Measurements from ENCODE around the gene SCTR.

The SCTR gene

DNA sequence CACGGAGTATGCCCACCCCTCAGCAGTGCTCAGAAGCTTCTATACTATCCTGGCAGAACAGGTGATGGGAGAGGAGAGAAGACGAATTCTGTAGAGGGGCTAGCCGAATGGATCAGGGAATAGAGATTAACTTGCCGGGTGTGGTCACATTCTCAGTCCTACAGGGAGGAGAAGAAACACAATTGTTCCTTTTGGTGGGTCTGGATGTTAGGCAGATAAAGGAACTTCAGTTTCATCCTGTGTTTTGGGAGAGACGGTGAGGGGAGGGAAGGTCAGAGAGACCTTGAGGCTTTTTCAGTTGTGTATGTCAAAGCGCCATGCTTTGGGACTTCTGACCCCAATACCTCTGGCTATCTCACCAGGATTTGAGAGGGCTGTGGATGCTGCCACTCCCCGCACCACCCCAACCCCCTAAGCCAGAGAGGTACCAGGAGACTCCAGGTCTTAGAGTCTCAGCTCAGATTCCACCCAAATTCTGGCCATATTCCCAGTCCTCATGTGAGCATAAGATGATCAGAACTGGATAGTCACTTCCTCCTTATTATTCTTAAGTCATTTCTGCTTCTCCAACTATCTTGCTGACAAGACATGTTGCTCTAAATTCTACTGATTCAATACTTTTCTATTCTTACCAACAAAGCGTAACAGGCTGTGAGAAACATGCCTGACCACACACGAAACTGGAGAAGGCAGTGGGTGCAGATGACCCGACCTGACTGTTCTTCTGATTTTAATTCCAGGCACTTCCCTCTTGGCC lies 94.9 kb downstream of the SCTR start:
- no peak for DNase-seq (ENCODE audit: low read depth)

DNA sequence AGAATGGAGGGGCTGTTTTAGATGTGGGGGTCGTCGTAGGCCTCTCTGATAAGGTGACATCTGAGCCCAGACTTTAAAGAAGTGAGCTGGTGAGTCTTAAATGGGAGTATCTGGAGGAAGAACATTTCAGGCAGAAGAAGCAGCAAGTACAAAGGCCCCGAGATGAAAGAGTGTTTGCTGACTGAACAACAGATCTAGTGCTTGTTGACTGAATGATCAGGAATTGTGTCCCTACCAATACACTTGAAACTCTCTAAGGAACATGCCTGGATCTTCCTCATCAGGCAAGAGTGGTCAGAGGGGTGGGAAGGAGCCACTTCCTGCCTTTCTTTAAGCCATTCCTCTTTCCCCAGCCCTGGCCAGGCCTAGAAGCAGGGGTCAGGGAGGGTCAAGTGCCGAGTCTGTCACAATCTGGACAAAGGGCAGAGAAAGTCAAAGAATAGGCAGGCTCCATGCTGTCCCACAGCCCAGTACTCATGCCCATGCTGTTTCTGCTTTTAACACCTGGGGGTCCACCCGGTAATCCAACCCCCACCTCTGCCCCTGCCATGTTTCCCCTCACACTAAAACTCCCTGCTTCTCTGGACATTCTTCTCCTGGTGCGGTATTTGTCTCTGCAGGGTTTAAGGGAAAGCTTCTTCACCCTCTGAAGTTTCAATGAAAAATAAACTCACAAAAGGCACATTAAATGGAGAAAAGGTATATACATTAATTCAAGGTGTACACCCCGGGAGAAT lies 95.6 kb downstream of the SCTR start:
- DNase-seq (ENCODE audit: low read depth): no peak

DNA sequence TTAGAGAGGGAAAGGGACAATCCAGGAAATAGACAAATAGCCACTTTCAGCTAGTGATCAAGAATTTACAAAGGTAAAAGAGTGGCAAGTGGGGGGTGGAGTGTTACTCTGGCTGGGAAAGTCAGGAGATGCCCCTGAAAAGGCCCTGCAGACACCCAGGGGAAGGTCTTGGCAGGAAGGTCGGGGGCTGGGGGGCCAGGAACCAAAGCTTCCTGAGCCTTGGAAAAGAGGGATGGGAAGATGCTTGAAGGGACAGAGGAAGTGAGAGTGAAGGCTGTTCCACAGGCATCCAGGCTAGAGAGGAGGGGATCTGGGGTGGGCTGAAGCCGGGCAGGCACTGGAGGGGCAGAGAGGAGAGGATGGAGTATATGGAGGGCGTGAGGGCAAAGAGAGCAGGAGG lies 96.5 kb downstream of the SCTR start:
- no peak for DNase-seq (ENCODE audit: low read depth)

DNA sequence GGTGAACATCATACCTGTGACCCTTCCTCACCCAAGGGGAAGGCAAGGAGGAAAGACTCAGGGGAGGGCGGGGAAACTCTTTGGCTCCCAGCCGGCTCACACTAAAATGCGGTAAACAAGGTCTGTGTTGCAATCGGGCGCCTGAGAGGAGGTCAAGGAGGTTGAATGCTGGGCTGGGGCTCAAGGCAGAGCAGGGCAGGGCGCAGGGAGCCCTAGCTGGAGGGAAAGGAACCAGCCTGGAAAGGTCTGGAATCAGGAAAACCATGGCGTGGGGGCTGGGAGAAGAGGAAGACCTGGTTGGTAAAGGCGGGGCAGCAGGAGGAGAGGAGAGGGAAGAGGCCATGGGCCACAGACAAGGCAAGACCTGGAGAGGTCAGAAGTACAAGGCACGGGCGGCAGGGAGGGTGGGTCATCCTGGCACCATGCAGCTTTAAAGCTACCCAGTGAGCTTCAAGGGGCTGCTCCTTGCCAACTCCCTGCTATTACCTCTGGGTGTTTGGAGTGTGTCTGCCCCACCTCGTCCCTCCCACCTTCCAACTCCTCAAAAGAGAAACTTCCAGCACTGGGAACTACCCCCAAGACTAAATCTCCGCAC lies 97.4 kb downstream of the SCTR start:
- no peak for DNase-seq (ENCODE audit: low read depth)

DNA sequence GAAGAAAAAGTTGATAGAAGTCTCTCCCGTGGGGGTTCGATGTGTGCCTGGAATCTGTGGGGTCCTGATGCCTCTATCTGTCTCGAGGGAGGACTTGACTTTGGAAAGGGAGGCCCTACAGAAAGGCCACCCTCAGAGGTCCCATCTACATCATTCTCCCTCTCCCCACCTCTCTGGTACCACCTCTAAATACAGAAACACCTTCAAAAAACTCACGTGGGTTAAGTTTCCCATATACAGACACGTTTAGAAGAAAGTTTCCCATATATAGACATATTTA lies 97.9 kb downstream of the SCTR start:
- no peak for DNase-seq (ENCODE audit: low read depth)

DNA sequence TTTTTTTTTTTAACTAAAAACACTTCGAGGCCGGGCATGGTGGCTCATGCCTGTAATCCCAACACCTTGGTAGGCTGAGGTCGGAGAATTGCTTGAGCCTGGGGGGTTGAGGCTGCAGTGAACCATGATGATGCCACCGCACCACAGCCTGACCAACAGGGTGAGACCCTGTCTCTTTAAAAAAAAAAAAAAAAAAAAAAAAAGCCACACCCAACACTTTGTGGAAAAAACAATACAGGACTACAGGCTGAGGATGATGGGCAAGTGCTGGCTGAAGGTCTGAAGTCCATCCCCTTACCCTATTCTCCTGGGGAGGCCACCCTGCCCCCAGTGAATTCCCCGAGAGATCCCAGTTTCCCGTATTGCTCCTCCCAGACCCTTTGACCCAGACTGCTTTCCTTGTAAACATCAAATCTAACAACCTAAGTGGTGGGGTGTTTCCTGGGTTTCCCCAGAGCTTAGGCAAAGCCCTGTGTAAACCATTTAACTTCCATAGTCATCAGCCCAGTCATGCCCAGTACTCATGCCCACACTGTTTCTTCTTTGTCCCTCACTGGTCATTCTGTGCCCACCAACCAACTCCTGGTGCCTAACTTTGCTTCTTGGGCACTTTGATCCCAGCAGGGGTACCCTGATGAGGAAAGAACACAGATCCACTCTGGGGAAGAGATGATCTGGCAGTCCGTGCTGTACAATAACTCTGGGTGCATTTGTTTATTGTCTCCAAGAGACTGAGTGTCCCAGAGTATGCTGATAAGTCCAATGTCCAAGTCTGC lies 98.5 kb downstream of the SCTR start:
- DNase-seq (ENCODE audit: low read depth): no peak

DNA sequence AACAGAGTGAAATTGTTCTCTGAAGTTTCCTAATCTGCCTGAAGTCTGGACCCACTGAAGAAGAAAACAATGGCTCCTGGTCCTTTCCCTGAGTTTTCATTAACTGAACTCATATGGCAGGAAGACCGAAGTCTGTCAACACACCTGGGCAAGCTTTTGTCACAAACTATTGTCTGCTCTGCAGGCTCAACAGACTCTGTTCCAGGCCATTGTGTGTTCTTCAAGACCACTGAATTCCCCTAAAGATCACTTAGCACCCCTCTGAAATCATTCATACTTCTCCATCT lies 99.2 kb downstream of the SCTR start:
- no peak for DNase-seq (ENCODE audit: low read depth)

DNA sequence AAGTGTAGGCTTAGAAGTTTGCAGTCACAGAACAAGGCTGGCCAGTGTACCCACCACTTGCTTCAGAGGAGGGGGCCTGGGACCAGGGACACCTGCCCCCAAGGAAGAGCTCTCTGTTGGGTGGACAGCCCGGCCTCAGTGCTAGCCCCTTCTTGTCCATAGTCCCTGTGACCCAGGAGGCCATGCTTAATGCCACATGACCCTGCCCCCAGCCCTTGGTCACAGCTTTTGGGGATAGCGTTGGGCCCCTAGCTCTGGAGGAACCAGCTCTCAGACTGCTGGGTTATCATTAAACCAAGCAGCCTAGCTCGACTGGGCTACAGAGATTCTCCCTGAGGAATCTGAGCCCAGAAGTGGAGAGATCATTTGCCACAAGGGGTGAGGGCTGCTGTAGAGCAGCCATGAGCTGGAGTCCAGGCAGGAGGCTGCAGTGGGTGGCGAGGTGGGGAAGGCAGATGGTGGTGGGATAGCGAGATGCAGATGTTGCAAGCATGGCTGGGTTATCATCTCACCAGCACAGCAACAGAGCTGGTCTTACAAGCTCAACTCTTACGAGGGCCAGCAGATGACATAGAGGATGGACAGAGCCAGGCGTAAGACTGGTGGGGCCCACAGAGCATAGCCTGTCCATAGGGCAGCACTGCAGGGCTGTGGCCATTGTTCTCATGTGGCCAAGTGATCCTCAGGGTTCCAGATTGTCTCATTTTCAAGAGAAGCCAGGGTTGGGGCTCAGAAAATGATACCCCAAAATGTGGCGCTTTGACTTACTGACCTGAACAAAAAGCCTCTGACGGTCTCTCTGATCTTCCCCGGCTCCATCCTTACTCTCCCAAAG lies 99.8 kb downstream of the SCTR start:
- no peak for DNase-seq (ENCODE audit: low read depth)

DNA sequence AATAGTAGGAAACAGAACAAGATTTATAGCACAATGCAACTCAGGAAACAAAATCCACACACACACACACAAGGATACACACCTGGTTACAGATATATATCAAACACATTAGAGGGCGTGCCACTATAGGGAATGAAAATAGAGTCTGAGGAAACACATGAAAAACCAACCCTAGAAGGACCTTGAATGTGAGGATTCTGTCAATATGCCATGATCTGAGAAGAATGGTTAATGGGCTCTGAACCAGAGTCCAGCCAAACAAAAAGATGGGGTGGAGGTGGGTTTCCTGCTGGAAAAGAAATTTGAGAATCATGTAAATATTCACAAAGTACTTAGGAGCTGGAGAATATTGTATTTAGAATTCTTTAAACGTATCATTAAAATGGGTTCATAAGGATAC lies 100.5 kb downstream of the SCTR start:
- DNase-seq (ENCODE audit: low read depth): no peak

DNA sequence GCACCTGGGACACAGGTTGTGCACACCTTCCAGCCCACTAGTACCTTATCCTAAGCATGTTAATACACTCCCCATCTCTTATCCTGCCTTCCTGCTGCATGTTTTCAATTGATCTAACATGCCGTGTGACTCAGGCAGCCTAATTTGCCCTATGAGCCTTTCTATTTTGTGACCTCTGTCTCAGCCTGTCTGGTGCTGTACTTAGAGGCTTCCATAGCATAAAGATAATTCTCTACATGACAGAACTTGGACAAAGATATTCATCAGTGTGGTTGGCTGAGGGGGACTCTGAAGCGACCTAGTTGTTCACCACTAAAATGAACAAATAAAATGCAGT lies 101.2 kb downstream of the SCTR start:
- DNase-seq (ENCODE audit: low read depth): no peak

DNA sequence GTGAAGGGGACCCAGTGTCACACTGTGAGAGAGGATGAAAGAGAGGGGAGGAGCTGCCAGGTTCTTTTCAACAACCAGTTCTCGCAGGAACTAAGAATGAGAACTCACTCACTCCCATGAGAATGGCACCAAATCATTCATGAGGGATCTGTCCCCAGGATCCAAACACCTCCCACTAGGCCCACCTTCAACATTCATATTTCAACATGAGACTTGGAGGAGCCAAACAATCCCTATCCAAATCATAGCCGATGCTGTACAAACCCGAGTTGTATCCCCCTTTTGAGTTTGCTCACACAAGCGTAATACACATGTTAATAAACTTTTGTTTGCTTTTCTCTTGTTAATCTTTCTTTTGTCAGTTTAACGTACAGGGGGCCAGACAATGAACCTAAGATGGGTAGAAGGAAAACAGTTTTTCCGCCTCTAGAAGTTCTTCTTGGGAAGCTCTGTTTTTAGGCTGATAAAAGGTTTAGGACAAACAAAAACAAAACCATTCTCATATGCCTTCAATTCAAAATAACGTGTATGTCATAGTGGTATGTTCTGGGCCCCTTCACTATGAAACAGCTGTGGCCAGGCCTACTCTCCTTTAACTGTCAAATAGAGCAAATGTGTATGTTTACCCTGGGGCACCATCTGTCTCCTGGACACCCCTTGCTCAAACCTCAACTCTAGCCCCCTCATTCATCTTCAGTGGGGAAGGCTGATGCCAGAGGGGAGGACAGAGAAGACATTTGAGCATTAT lies 101.7 kb downstream of the SCTR start:
- no peak for DNase-seq (ENCODE audit: low read depth)

DNA sequence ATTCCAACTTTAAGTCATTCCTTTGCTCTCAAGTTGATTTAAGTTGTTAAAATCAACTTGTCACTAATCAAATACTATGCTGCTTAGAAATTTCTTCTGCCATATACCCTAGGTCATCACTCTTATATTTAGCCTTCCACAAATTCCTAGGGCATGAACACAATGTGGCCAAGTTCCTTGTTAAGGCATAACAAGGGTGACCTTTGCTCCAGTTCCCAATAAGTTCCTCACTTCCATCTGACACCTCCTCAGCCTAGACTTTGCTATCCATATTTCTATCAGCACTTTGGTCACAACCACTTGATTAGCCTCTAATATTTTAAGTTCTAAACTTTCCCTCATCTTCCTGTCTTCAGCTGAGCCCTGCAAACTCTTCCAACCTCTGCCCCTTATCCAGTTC lies 102.5 kb downstream of the SCTR start:
- DNase-seq (ENCODE audit: low read depth): no peak

DNA sequence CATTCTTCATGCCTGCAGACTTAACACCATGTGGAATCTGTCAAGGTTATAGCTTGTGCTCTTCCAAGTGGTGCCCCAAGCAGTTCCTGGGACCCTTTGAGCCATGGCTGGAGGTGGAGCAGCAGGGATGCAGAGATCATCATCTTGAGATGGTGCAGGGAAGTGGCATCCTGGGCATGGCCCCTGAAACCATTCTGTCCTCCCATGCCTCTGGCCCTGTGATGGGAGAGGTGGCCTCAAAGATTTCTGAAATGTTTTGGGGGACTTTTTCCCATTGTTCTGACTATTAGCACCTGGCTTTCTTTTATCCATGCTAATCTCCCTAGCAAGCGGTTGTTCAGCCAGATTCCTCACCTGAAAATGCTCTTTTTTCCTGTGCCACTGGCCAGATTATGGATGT lies 103.0 kb downstream of the SCTR start:
- no peak for DNase-seq (ENCODE audit: low read depth)

DNA sequence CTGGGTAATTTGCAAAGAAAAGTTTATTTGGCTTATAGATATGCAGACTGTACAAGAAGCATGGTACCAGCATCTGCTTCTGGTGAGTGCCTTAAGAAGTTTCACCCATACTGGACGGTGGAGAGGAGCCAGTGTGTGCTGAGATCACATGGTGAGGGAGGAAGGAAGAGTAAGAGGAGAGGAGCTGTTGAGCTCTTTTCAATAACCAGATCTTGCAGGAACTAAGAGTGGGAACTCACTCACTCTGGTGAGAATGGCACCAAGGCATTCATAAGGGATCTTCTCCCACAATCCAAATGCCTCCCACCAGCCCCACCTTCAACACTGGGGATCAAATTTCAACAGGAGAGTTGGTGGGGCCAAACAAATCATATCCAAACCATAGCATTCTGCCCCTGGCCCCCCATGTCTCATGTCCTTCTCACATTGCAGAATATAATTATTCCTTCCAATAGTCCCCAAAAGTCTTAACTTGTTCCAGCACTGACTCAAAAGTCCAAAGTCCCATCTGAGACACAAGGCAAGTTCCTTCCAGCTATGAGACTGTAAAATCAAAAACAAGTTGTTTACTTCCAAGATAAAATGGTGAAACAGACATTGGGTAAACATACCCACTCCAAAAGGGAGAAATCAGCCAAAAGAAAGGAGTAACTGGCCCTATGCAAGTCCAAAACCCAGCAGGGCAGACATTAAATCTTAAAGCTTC lies 104.3 kb downstream of the SCTR start:
- DNase-seq (ENCODE audit: low read depth): no peak

DNA sequence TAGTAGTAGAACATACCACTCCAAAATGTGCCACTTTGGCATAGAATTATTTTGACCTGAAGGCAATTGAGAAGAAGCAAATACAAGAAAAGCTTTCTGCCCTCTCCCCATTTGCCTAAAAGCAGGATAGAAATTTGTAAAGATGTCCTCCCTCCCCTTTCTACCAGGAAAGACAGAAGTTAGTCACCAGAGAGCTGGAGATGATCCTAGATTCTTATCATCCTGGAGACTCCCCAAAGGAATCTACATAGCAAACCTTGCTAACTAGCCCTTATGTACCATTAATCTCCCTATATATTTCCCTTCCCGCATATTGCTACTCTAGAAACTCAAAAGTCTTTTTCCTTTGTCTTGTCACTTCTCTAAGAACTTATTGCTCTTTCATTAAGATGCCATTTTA lies 105.2 kb downstream of the SCTR start:
- DNase-seq (ENCODE audit: low read depth): no peak

DNA sequence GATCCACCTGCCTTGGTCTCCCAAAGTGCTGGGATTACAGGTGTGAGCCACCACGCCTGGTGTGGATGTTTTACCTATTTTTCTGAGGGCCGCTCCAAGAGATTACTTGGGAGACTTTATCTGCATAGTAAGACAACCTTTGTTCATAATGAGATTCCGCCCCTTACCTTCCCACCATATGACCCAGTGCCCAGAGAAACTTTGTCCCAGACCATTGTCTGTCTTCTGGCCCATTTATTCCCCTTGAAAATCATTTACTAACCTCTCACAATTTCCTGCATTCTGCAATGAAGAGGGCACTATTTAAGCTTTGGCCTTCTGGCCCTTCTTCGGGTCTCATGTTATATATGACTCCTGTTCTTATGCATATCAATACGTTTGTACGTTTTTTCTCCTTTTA lies 106.4 kb downstream of the SCTR start:
- no peak for DNase-seq (ENCODE audit: low read depth)

DNA sequence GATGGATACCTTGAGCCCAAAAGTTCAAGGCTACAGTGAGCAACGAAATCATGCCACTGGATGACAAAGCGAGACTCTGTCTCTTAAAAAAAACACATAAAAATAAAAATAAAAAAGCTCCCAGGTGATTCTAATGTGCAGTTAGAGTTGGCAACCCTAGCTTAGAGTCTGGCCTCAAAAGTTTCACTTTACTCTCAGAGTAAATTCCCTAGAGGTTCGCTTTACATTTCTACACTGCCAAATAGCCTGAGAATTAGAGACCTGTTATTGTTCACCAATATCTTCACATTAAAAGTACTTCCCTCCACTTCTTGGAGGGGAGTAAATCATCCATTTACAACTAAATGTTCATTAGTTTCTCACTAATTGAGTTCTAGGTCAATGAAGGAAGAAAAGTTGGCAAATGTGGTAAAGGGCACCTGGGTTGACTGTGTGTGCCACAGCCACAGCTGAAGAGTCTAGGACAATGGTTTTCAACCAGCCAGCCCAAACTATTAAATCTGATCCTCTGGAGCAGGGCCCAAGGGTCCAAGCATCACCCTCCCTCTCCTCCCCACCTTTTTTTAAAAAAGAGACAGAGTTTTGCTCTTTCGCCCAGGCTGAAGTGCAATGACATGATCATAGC lies 107.9 kb downstream of the SCTR start:
- no peak for DNase-seq (ENCODE audit: low read depth)

DNA sequence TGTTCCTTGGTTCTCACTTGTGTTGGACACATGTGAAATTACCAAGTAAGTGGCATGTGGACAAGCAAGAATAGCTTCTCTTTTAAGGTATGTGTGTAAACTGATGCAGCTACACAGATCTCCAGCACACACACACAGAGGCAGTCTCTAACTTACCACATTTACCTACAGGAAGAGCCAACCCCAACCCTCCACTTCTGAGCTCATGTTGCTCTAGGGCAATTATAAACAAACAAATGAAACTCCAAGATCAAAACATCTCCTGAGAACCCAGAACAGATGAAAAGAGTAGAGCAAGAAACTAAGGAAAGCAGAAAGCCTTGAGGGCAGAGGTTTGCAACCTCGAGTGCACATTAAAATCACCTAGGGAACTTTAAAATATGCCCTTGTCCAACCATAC lies 108.7 kb downstream of the SCTR start:
- no peak for DNase-seq (ENCODE audit: low read depth)

DNA sequence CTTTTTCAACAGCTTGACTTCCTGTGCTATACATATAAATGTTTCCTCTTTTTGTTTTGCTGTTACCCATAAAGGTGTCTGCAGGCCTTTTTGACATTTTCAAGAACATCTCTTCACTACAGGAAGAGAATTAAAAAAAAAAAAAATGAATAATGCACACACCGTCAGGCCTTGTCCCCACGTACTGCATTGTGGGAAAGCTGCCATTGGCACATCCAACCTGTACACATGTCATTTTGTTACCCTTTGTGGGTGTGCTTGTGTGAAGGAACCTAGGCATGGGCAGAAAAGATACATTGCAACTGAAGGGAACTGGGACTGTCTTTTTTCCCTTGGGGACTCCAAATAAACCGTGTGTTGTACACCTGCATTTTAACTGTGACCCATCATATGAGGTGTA lies 109.4 kb downstream of the SCTR start:
- DNase-seq (ENCODE audit: low read depth): no peak

DNA sequence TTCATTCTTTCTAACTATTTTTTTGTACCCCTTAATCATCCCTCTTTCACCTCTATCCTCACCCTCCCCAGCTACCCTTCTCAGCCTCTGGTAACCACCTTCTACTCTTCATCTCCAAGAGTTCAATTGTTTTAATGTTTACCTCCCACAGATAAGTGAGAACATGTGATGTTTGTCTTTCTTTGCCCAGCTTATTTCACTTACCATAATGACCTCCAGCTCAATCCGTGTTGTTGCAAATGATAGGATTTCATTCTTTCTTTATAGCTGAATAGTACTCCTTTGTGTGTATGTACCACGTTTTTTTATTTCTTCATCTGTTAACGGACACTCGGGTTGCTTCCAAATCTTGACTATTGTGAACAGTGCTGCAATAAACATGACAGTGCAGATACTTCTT lies 114.8 kb downstream of the SCTR start:
- DNase-seq (ENCODE audit: low read depth): no peak

DNA sequence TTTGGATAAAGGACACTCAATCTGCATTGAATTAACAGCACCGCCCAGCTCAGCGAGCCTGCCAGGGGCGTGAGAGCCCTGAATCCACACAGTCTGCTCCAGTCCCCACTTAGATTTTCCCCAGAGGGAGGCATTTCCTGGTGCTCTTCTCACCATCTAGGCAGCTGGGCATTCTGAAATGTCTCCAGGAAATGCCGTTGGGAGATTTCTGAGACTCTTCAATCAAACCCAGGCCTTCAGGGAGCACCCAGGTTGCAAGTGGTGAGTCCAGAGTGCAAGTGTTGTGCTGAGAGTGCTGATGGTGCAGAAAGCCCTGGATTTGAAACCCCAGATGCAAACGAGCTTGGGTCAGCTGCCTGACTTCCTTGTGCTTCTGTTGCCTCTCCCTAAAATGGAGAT lies 116.1 kb downstream of the SCTR start:
- no peak for DNase-seq (ENCODE audit: low read depth)

Measured in stimulated activated CD8-positive, alpha-beta memory T cell treated with anti-CD3 and anti-CD28 coated beads, Interleukin-7, amount 100 ng/mL, for 24 hours (primary cell).